HepG2 (cell line): ENCODE measurements around the gene NDUFS2. TPM values are rescaled to one million over a fixed set of nuclear protein-coding genes. Genes with fewer than 3 reads are reported as not detected.

ENCODE experiments used
- ATF2 ChIP-seq: sonication (generic); formaldehyde crosslinking; IDR thresholded peaks from 2 replicates; pipeline ENCODE4 v1.4.0; 2020; ENCODE audit warnings: missing genetic modification reagents
- BRCA1 ChIP-seq: sonication (generic); formaldehyde crosslinking; IDR thresholded peaks from 2 replicates; pipeline ENCODE4 v1.4.0; 2020; ENCODE audit warnings: missing genetic modification reagents
- CREM ChIP-seq, 2 experiments: sonication (generic) in 1 of 2; formaldehyde crosslinking in 1 of 2; IDR thresholded peaks; 2 replicates each; pipeline versions ENCODE4 v1.4.0 to v1.6.1; 2016 to 2020; ENCODE audit warnings: antibody characterized with exemption in 1 of 2, mild to moderate bottlenecking in 1 of 2, missing genetic modification reagents in 1 of 2
- HNF1A ChIP-seq, 2 experiments: sonication (generic) in 1 of 2; formaldehyde crosslinking in 1 of 2; IDR thresholded peaks; 2 replicates each; pipeline versions ENCODE4 v1.4.0 to v1.6.1; 2016 to 2020; ENCODE audit warnings: borderline replicate concordance in 1 of 2, low read depth in 1 of 2, mild to moderate bottlenecking in 1 of 2, missing genetic modification reagents in 1 of 2
- HOMEZ ChIP-seq: IDR thresholded peaks from 2 replicates; pipeline ENCODE4 v1.6.1; 2016; ENCODE audit warnings: low read depth
- IKZF4 ChIP-seq: sonication (generic); formaldehyde crosslinking; IDR thresholded peaks from 2 replicates; pipeline ENCODE4 v1.5.1; 2020; ENCODE audit warnings: borderline replicate concordance, mild to moderate bottlenecking, low read depth, missing genetic modification reagents; ENCODE audit errors: not compliant biosample characterization
- JARID2 ChIP-seq: sonication (generic); formaldehyde crosslinking; IDR thresholded peaks from 2 replicates; pipeline ENCODE4 v1.8.1; 2023; ENCODE audit warnings: missing genetic modification reagents, inconsistent platforms; ENCODE audit not compliant: insufficient replicate concordance
- KDM4B ChIP-seq: sonication (generic); formaldehyde crosslinking; IDR thresholded peaks from 2 replicates; pipeline ENCODE4 v1.4.0; 2020; ENCODE audit warnings: missing genetic modification reagents
- NR2F2 ChIP-seq: IDR thresholded peaks from 2 replicates; pipeline ENCODE4 v1.6.1; 2012; ENCODE audit warnings: low read depth, inconsistent platforms, borderline replicate concordance
- SATB2 ChIP-seq: sonication (generic); formaldehyde crosslinking; IDR thresholded peaks from 2 replicates; pipeline ENCODE4 v1.5.0; 2020; ENCODE audit warnings: missing genetic modification reagents
- SOX6 ChIP-seq, 2 experiments: fragments of 450-650 bp in 1 of 2; sonication (generic) in 1 of 2; formaldehyde crosslinking in 1 of 2; IDR thresholded peaks; 2 replicates each; pipeline versions ENCODE4 v1.4.0 to v1.6.1; 2017 to 2020; ENCODE audit warnings: antibody characterized with exemption in 1 of 2, mild to moderate bottlenecking in 1 of 2, missing genetic modification reagents in 1 of 2
- ZBTB21 ChIP-seq: sonication (generic); formaldehyde crosslinking; IDR thresholded peaks from 2 replicates; pipeline ENCODE4 v1.4.0; 2020; ENCODE audit warnings: missing genetic modification reagents
- ZNF124 ChIP-seq: sonication (generic); formaldehyde crosslinking; IDR thresholded peaks from 2 replicates; pipeline ENCODE4 v1.4.0; 2020; ENCODE audit warnings: missing genetic modification reagents
- ZNF326 ChIP-seq: sonication (generic); formaldehyde crosslinking; IDR thresholded peaks from 2 replicates; pipeline ENCODE4 v1.4.0; 2020; ENCODE audit warnings: missing genetic modification reagents, borderline replicate concordance
- ZNF557 ChIP-seq: sonication (generic); formaldehyde crosslinking; IDR thresholded peaks from 2 replicates; pipeline ENCODE4 v1.4.0; 2020; ENCODE audit warnings: missing genetic modification reagents
- ZNF792 ChIP-seq: IDR thresholded peaks from 2 replicates; pipeline ENCODE4 v1.6.1; 2016
- ZNF816 ChIP-seq: sonication (generic); formaldehyde crosslinking; IDR thresholded peaks from 2 replicates; pipeline ENCODE4 v1.8.0; 2022; ENCODE audit warnings: missing genetic modification reagents, mild to moderate bottlenecking, borderline replicate concordance
- ZSCAN22 ChIP-seq: sonication (generic); formaldehyde crosslinking; IDR thresholded peaks from 2 replicates; pipeline ENCODE4 v1.4.0; 2020; ENCODE audit warnings: mild to moderate bottlenecking, missing genetic modification reagents
- polyA plus RNA-seq, 8 experiments: library from polyadenylated mRNA; depleted of rRNA in 3 of 8; stranded (reverse) in 7 of 8; unstranded in 1 of 8; fragments of >200 nt; fragmentation: Illumina TruSeq in 4 of 8; extraction: Trizol in 4 of 8; gene quantifications; 2 replicates each; pipeline versions ENCODE4 v1.2.1 to v1.2.3, GENCODE V29; 2011 to 2016; ENCODE audit warnings: low read depth in 4 of 8, missing spikeins in 1 of 8, mixed read lengths in 1 of 8; ENCODE audit not compliant: insufficient read depth in 1 of 8
- total RNA-seq, 5 experiments: library from RNA; depleted of rRNA; stranded (reverse); fragments of >200 nt; fragmentation: Illumina TruSeq; extraction: Trizol; gene quantifications; 2 replicates each; pipeline ENCODE4 v1.2.3, GENCODE V29; 2016; ENCODE audit warnings: low read depth in 1 of 5
- TF ChIP-seq, protein P1 (sequence below): sonication (generic); formaldehyde crosslinking; IDR thresholded peaks from 2 replicates; pipeline ENCODE4 v1.5.1; 2020; ENCODE audit warnings: missing genetic modification reagents, mild to moderate bottlenecking, borderline replicate concordance

The NDUFS2 gene
- total and polyA plus RNA-seq, 2 of the 13 experiments (the other 11 are each of a cell fraction or from before 2014, with no cell fraction given): 89.9 to 118 TPM

DNA sequence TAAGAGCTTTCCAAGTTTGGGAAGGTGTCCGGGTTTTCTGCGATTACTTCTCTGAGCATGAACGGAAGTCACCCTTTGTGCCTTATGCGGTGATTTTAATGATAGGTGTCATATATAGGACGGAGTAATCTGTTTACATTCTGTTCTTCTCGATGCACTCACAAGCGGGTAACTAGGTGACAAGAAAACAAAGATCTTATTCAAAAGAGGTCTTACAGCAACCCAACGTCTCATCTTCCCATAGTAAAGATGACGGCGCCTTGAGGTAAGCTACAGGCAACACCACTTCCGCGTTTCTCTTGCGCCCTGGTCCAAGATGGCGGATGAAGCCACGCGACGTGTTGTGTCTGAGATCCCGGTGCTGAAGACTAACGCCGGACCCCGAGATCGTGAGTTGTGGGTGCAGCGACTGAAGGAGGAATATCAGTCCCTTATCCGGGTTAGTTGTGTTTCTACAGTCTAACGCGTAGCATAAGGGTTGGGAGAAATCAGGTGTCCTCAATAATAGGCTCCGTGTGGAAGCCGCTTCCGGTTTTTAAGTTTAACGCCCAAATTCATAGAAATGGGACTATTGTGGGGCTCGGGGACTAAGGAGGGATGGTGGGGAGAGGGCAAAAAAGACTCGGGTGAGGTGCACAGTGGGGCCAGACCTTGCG, 48.4 kb upstream of the NDUFS2 start, which contains the start of gene UFC1 (continued):
- TF ChIP-seq HNF1A (IDR thresholded peaks at IDR 0.05; ENCODE audit: low read depth): 0 out of 2 replicates have a peak, but pooled peaks have one; percentile 29
- no peak for TF ChIP-seq HNF1A (CRISPR knock-in tag; IDR thresholded peaks at IDR 0.05; ENCODE audit: borderline replicate concordance)
- TF ChIP-seq JARID2 (CRISPR knock-in tag): no peak
- peak; percentile 25; the same call in 1 of the 2 replicates for TF ChIP-seq ZBTB21 (CRISPR knock-in tag)
- no peak for TF ChIP-seq HOMEZ (CRISPR knock-in tag)
- TF ChIP-seq ZNF816: no peak
- no peak for TF ChIP-seq NR2F2
- TF ChIP-seq SOX6 (IDR thresholded peaks at IDR 0.05): no peak
- peak; percentile 28; the same call in 1 of the 2 replicates for TF ChIP-seq SOX6 (CRISPR knock-in tag; IDR thresholded peaks at IDR 0.05)
- no peak for TF ChIP-seq SATB2 (CRISPR knock-in tag)
- TF ChIP-seq, protein P1, sequence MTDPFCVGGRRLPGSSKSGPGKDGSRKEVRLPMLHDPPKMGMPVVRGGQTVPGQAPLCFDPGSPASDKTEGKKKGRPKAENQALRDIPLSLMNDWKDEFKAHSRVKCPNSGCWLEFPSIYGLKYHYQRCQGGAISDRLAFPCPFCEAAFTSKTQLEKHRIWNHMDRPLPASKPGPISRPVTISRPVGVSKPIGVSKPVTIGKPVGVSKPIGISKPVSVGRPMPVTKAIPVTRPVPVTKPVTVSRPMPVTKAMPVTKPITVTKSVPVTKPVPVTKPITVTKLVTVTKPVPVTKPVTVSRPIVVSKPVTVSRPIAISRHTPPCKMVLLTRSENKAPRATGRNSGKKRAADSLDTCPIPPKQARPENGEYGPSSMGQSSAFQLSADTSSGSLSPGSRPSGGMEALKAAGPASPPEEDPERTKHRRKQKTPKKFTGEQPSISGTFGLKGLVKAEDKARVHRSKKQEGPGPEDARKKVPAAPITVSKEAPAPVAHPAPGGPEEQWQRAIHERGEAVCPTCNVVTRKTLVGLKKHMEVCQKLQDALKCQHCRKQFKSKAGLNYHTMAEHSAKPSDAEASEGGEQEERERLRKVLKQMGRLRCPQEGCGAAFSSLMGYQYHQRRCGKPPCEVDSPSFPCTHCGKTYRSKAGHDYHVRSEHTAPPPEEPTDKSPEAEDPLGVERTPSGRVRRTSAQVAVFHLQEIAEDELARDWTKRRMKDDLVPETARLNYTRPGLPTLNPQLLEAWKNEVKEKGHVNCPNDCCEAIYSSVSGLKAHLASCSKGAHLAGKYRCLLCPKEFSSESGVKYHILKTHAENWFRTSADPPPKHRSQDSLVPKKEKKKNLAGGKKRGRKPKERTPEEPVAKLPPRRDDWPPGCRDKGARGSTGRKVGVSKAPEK (CRISPR knock-in tag): no peak
- TF ChIP-seq ZNF557 (CRISPR knock-in tag): no peak
- TF ChIP-seq KDM4B (CRISPR knock-in tag): no peak
- no peak for TF ChIP-seq ZNF326 (CRISPR knock-in tag)
- TF ChIP-seq ZSCAN22 (CRISPR knock-in tag): no peak
- no peak for TF ChIP-seq ZNF124 (CRISPR knock-in tag)
- TF ChIP-seq ATF2 (CRISPR knock-in tag): no peak; the same call in 1 of the 2 replicates
- TF ChIP-seq CREM (IDR thresholded peaks at IDR 0.05): peak; percentile 82; the same call in 1 of the 2 replicates
- TF ChIP-seq CREM (CRISPR knock-in tag; IDR thresholded peaks at IDR 0.05): no peak
- TF ChIP-seq IKZF4 (CRISPR knock-in tag): no peak
- no peak for TF ChIP-seq BRCA1 (CRISPR knock-in tag)
- TF ChIP-seq ZNF792: peak; percentile 48; the same call in 1 of the 2 replicates
